RWPE2 (cell line): ENCODE data around the gene MIGA1.

Experiments used
- ATAC-seq: fragments of 200-7000 bp; cut with Tn5 transposase; 3 replicates; pipeline ENCODE4 v1.9.1; 2021; ENCODE audit warnings: low read depth
- DNase-seq: peaks from one replicate; pipeline ENCODE4 v3.0.0-alpha.2; 2020; ENCODE audit warnings: low spot score
- H3K27ac ChIP-seq: fragments of 450-650 bp; 2 replicates; pipeline ENCODE4 v1.5.1; 2017; ENCODE audit warnings: mild to moderate bottlenecking; ENCODE audit not compliant: poor library complexity, severe bottlenecking
- H3K27me3 ChIP-seq: fragments of 250-450 bp; sonication (Bioruptor Pico); 2 replicates; pipeline ENCODE4 v1.5.1; 2021; ENCODE audit warnings: mild to moderate bottlenecking, moderate library complexity; ENCODE audit not compliant: insufficient read depth, poor library complexity, severe bottlenecking
- H3K36me3 ChIP-seq: fragments of 250-450 bp; sonication (Bioruptor Pico); 2 replicates; pipeline ENCODE4 v1.5.1; 2020; ENCODE audit warnings: low read depth, mild to moderate bottlenecking, moderate library complexity
- H3K4me1 ChIP-seq: fragments of 250-450 bp; sonication (Bioruptor Pico); 2 replicates; pipeline ENCODE4 v1.5.1; 2021; ENCODE audit warnings: mild to moderate bottlenecking, moderate library complexity; ENCODE audit not compliant: insufficient read depth, poor library complexity, severe bottlenecking
- H3K4me3 ChIP-seq: fragments of 250-450 bp; sonication (Bioruptor Pico); 2 replicates; pipeline ENCODE4 v1.5.1; 2021; ENCODE audit warnings: mild to moderate bottlenecking, moderate library complexity; ENCODE audit not compliant: severe bottlenecking
- H3K9me3 ChIP-seq: fragments of 250-450 bp; sonication (Bioruptor Pico); 2 replicates; pipeline ENCODE4 v1.5.1; 2021; ENCODE audit warnings: mild to moderate bottlenecking, moderate library complexity; ENCODE audit not compliant: severe bottlenecking
- TF ChIP-seq, protein P1 (sequence below): fragments of 450-650 bp; IDR thresholded peaks from one replicate; pipeline ENCODE4 v1.5.1; 2017; ENCODE audit warnings: mild to moderate bottlenecking, moderate library complexity; ENCODE audit not compliant: poor library complexity, severe bottlenecking

The MIGA1 gene

DNA sequence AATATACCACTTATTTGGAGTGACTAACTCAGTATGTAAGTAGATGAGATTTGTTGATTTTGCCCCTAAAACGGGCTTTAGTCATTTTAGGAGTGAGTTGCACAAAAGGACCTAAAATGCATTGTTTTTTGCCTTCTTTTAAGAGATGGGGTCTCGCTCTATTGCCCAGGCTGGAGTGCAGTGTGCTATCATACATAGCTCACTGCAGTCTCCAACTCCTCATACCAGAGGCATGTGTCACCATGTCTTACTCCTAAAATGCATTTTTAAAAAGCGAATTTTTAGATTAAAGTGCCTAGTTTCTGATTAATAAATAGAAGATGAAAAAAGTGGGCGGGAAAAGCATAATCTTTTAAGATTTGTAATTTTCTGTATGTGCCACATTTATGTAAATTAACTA is 97.4 kb downstream of the MIGA1 start:
- peak overlapping the region; percentile 79 for H3K27ac ChIP-seq
- TF ChIP-seq, protein P1, sequence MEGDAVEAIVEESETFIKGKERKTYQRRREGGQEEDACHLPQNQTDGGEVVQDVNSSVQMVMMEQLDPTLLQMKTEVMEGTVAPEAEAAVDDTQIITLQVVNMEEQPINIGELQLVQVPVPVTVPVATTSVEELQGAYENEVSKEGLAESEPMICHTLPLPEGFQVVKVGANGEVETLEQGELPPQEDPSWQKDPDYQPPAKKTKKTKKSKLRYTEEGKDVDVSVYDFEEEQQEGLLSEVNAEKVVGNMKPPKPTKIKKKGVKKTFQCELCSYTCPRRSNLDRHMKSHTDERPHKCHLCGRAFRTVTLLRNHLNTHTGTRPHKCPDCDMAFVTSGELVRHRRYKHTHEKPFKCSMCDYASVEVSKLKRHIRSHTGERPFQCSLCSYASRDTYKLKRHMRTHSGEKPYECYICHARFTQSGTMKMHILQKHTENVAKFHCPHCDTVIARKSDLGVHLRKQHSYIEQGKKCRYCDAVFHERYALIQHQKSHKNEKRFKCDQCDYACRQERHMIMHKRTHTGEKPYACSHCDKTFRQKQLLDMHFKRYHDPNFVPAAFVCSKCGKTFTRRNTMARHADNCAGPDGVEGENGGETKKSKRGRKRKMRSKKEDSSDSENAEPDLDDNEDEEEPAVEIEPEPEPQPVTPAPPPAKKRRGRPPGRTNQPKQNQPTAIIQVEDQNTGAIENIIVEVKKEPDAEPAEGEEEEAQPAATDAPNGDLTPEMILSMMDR, result no peak
- H3K4me1 ChIP-seq, result peaks cover 15% of the 10 kb centered on the region
- no peaks in the 10 kb centered on the region for H3K27me3 ChIP-seq
- ATAC-seq (no peak), DNase-seq (no peak)
- no peaks in the 10 kb centered on the region for H3K9me3 ChIP-seq
- H3K4me3 ChIP-seq, result no peak overlapping the region
- H3K36me3 ChIP-seq, result no peaks in the 10 kb centered on the region; the same call in none of the 2 replicates

- Histone ChIP-seq H3K4me1 (no peaks in the 10 kb centered on the region), H3K27ac (no peak overlapping the region), H3K36me3 (no peaks in the 10 kb centered on the region; the same call in 1 of the 2 replicates), H3K9me3 (no peaks in the 10 kb centered on the region), H3K27me3 (no peaks in the 10 kb centered on the region), H3K4me3 (no peak overlapping the region)
- DNase-seq (no peak), ATAC-seq (no peak)
- TF ChIP-seq, protein P1, result no peak
Measured at GRCh38 chr1:77881061-77881460, 101.6 kb downstream of the MIGA1 start.

- TF ChIP-seq, protein P1, result no peak
- no peak for ATAC-seq
- Histone ChIP-seq H3K27me3 (no peaks in the 10 kb centered on the region), H3K9me3 (no peaks in the 10 kb centered on the region), H3K36me3 (no peaks in the 10 kb centered on the region), H3K4me1 (no peaks in the 10 kb centered on the region), H3K4me3 (no peak overlapping the region), H3K27ac (no peak overlapping the region)
- DNase-seq, result no peak
Measured at GRCh38 chr1:77882411-77882810, 103.0 kb downstream of the MIGA1 start.

DNA sequence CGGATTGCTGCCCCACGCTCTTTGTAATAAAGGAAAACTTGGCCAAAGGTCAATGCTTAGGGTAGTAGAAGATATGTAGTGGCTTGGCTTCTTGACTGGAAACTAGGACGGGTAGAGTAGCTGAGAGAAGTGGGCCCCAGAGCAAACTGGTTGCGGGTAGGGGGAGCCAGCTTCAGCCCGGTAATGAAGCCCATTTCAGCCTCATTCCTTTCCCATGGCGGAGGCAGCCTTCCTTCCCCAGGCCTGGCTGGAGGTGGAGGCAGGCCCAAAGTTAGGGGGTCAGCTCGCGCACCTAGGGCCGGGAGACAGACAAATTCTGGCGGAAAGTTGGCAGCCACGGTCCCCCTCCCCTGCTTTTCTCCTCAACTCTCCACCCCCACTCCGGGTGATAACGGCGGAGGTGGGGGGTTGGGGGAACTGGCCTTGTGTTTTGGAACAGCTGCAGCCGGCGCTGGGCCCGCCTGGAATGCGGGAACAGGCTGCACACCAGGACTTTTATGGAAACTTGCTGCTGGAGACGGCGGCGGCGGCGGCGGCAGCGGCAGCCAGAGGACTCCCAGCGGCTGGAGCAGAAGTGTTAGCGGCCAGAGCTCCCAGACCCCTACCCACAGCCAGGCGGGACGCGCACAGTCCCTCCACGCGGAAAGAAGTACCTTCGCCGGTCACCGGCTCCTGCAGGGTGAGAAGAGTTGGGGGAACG is 108.8 kb downstream of the MIGA1 start, which contains the start of gene NEXN:
NEXN (plus strand) TSS at position 544 of the 700 bp plus-strand sequence. CDS start 27,483 bp downstream, outside the sequence.
- peak; percentile 62 for DNase-seq
- H3K4me3 ChIP-seq, result peak within 1 kb of the TSS; percentile 61
- H3K36me3 ChIP-seq, result no peaks in the 10 kb centered on the region
- H3K4me1 ChIP-seq, result peaks cover 16% of the 10 kb centered on the region
- peak within 1 kb of the TSS; percentile 92 for H3K27ac ChIP-seq
- H3K9me3 ChIP-seq, result no peaks in the 10 kb centered on the region
- no peaks in the 10 kb centered on the region for H3K27me3 ChIP-seq
- TF ChIP-seq, protein P1, result no peak
- peak; percentile 62 for ATAC-seq
